Endothelial cell (in vitro differentiated cells): ENCODE results near the gene SPPL3. TPM values are rescaled to one million over a fixed set of nuclear protein-coding genes. Genes with fewer than 3 reads are reported as not detected.

Experiments
- DNase-seq: peaks from one replicate; pipeline ENCODE4 v3.0.0; 2021; ENCODE audit warnings: low spot score
- H3K27ac Mint-ChIP-seq: one replicate; pipeline ENCODE4 v1.8.0; 2021; ENCODE audit warnings: mixed read lengths, inconsistent platforms; ENCODE audit not compliant: unreplicated experiment
- H3K27me3 Mint-ChIP-seq: one replicate; pipeline ENCODE4 v1.8.0; 2021; ENCODE audit warnings: mild to moderate bottlenecking, moderate library complexity, mixed read lengths, inconsistent platforms; ENCODE audit not compliant: unreplicated experiment
- H3K36me3 Mint-ChIP-seq: one replicate; pipeline ENCODE4 v1.8.0; 2021; ENCODE audit warnings: mild to moderate bottlenecking, low read depth, mixed read lengths, inconsistent platforms; ENCODE audit not compliant: unreplicated experiment
- H3K4me1 Mint-ChIP-seq: one replicate; pipeline ENCODE4 v1.8.0; 2021; ENCODE audit warnings: mild to moderate bottlenecking, mixed read lengths, inconsistent platforms; ENCODE audit not compliant: unreplicated experiment
- H3K4me3 Mint-ChIP-seq: one replicate; pipeline ENCODE4 v1.8.0; 2021; ENCODE audit warnings: mild to moderate bottlenecking, mixed read lengths, inconsistent platforms; ENCODE audit not compliant: unreplicated experiment
- H3K9me3 Mint-ChIP-seq: one replicate; pipeline ENCODE4 v1.8.0; 2021; ENCODE audit warnings: mixed read lengths, inconsistent platforms; ENCODE audit not compliant: unreplicated experiment
- total RNA-seq: library from RNA; stranded (reverse); fragmentation: NEBNext Ultra II Directional; extraction: Animal tissue kit (Norgen Biotek cat#: 25700); gene quantifications from one replicate; pipeline ENCODE4 v1.2.1, GENCODE V29; 2021; ENCODE audit not compliant: unreplicated experiment
- TF ChIP-seq, protein P1 (sequence below): fragments of 200-600 bp; sonication (generic); IDR thresholded peaks from one replicate; pipeline ENCODE4 v1.5.0; 2021; ENCODE audit warnings: antibody characterized with exemption; ENCODE audit not compliant: unreplicated experiment

The SPPL3 gene
- total RNA-seq, 1 donor from 2014 or later = 55.4 TPM

DNA sequence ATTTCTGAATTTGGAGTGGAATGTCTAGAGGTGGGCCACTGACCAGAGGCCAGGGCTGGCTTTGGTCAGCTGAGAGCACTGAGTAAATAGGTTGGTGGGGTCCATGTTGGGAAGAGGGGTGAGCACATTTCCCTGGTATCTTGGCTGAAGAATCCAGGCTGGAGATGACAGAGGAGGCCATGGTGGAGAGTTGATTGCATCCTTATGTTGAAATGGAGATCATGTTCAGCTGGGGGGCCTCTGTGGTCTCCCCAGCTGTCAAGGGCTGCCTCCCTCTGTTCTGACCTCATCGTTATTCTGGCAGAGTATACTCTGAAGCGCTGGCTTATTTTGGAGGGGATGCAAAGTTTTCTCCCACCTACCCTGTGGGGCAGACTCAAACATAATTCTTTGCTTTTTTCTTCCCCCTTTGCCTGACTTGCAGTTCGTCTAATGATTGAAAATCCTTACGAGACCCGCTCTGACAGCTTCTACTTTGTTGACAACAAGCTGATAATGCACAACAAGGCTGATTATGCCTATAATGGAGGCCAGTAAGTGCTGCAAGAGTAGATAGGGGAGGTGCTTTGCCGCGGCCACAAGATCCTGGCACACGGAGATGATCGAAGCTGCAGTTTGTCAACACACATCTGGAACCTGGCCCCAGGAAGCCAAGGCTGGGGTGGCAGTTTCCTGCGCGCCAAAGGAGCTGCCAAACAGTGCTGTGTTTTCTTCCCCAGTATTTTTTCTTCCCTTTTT lies 184.5 kb downstream of the SPPL3 start:
- no peaks in the 10 kb centered on the region for H3K9me3 Mint-ChIP-seq
- no peak for DNase-seq
- peaks cover 11% of the 10 kb centered on the region for H3K4me1 Mint-ChIP-seq
- peaks cover 6% of the 10 kb centered on the region for H3K27me3 Mint-ChIP-seq
- peak overlapping the region; percentile 37 for H3K4me3 Mint-ChIP-seq
- TF ChIP-seq, protein P1, sequence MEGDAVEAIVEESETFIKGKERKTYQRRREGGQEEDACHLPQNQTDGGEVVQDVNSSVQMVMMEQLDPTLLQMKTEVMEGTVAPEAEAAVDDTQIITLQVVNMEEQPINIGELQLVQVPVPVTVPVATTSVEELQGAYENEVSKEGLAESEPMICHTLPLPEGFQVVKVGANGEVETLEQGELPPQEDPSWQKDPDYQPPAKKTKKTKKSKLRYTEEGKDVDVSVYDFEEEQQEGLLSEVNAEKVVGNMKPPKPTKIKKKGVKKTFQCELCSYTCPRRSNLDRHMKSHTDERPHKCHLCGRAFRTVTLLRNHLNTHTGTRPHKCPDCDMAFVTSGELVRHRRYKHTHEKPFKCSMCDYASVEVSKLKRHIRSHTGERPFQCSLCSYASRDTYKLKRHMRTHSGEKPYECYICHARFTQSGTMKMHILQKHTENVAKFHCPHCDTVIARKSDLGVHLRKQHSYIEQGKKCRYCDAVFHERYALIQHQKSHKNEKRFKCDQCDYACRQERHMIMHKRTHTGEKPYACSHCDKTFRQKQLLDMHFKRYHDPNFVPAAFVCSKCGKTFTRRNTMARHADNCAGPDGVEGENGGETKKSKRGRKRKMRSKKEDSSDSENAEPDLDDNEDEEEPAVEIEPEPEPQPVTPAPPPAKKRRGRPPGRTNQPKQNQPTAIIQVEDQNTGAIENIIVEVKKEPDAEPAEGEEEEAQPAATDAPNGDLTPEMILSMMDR = no peak
- H3K27ac Mint-ChIP-seq = no peak overlapping the region
- peaks cover 56% of the 10 kb centered on the region for H3K36me3 Mint-ChIP-seq

DNA sequence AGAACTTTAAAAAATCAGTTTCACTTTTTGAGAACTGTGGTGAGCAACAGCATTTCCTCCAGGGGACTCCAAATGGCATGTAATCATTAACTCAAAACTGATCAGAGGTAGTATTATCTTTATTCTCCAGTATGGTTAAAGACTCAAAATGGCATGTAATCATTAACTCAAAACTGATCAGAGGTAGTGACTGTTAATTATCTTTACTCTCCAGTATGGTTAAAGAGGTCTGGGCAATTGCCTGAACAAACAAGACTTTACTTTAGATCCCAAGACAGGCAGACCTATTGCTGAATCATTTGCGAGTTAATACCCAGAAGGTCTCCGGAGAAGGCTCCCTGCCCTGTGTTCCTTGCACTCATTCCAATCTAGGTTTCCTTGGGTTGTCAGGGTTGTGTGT lies 185.1 kb downstream of the SPPL3 start:
- H3K9me3 Mint-ChIP-seq = no peaks in the 10 kb centered on the region
- H3K4me3 Mint-ChIP-seq = no peak overlapping the region
- H3K27me3 Mint-ChIP-seq = peaks cover 6% of the 10 kb centered on the region
- TF ChIP-seq, protein P1 = no peak
- H3K36me3 Mint-ChIP-seq = peaks cover 58% of the 10 kb centered on the region
- H3K4me1 Mint-ChIP-seq = peaks cover 10% of the 10 kb centered on the region
- no peak overlapping the region for H3K27ac Mint-ChIP-seq
- DNase-seq = no peak

DNA sequence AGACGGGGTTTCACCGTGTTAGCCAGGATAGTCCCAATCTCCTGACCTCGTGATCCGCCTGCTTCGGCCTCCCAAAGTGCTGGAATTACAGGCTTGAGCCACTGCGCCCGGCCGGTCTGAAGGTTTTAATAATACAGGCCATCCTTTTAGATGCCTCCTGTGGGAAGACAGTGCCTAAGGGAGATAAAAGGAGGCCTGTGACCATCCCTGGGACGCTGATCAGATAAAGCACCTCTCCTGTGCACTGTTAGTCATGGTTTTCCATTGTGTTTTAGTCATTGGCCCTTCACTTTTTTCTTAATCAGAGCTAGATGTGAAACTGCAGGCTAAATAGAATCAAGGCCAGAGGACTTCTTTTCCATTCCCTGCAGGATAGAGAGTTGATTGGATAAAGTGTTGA lies 186.1 kb downstream of the SPPL3 start:
- TF ChIP-seq, protein P1 = no peak
- H3K4me1 Mint-ChIP-seq = peaks cover 10% of the 10 kb centered on the region
- no peaks in the 10 kb centered on the region for H3K9me3 Mint-ChIP-seq
- H3K27ac Mint-ChIP-seq = no peak overlapping the region
- no peak for DNase-seq
- peaks cover 56% of the 10 kb centered on the region for H3K36me3 Mint-ChIP-seq
- H3K4me3 Mint-ChIP-seq = peak overlapping the region; percentile 44
- peaks cover 5% of the 10 kb centered on the region for H3K27me3 Mint-ChIP-seq

DNA sequence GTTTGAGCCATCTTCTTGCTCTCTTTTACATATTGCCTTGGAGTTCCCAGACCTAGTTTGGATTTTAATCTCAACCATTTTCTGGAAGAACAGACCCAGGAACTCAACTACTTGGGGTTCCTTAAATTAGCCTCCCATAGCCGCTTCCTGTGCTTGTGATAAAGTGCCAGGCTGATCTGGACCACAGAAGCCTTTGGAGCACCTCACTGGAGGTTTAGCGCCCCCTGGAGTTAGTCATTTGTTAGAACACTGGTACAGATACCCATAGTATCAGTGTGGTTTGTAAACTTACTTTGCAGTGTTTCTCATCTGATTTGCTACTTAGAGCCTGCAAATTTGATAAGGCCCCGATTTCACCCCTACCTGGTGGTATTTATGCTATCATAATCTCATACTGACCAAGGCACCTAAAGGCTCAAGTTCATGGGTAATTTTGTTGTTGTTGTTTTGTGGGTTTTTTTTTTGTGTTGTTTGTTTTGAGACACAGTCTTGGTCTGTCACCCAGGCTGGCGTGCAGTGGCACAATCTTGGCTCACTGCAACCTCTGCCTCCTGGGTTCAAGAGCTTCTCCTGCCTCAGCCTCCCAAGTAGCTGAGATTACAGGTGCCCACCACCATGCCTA lies 190.2 kb downstream of the SPPL3 start:
- Mint-ChIP-seq H3K27me3 (peaks cover 12% of the 10 kb centered on the region), H3K9me3 (no peaks in the 10 kb centered on the region), H3K27ac (no peak overlapping the region), H3K4me3 (no peak overlapping the region), H3K4me1 (peaks cover 17% of the 10 kb centered on the region), H3K36me3 (peaks cover 21% of the 10 kb centered on the region)
- TF ChIP-seq, protein P1 = peak; percentile 82
- DNase-seq = peak; percentile 77

DNA sequence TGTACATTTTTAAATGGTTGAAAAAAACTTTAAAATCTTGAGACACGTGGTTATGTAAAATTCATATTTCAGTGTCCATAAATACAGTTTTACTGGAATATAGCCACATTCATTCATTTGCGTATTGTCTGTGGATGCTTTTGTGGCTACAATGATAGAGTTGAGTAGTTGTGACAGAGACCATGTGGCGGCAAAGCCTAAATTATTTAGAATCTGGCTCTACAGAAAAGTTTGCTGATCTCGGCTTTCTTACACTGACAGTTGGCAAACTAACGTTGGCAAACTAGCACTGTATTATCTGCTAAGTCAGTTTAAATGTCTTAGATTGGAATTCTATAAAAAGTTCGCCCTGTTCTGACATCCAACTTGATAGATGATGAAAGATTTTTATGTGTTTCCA lies 191.5 kb downstream of the SPPL3 start:
- no peak overlapping the region for H3K4me3 Mint-ChIP-seq
- H3K27me3 Mint-ChIP-seq = peaks cover 12% of the 10 kb centered on the region
- H3K9me3 Mint-ChIP-seq = no peaks in the 10 kb centered on the region

More for the DNA sequence above, 191.5 kb downstream of the SPPL3 start:
- Mint-ChIP-seq H3K4me1 (peaks cover 15% of the 10 kb centered on the region), H3K27ac (no peak overlapping the region), H3K36me3 (peaks cover 13% of the 10 kb centered on the region)
- DNase-seq = no peak
- TF ChIP-seq, protein P1 = no peak
